Upper lobe of left lung (tissue), 4 donors: ENCODE data around the gene DSTYK.

Experiments
- POLR2A ChIP-seq, 4 donors: fragments of 450-650 bp; IDR thresholded peaks; one replicate each; pipeline ENCODE4 v1.5.1; 2016 to 2017; ENCODE audit warnings: antibody characterized with exemption in 4 of 4, mild to moderate bottlenecking in 2 of 4
- TF ChIP-seq, protein P1 (sequence below), 6 experiments: fragments of 450-650 bp in 4 of 6; fragments of 200-600 bp in 2 of 6; sonication (generic) in 2 of 6; IDR thresholded peaks; one replicate each; pipeline ENCODE4 v1.5.1; 2016 to 2019; ENCODE audit warnings: antibody characterized with exemption in 6 of 6

GRCh38 chr1:205214756-205215155 lies 3.3 kb upstream of the DSTYK start:
- TF ChIP-seq, protein P1, sequence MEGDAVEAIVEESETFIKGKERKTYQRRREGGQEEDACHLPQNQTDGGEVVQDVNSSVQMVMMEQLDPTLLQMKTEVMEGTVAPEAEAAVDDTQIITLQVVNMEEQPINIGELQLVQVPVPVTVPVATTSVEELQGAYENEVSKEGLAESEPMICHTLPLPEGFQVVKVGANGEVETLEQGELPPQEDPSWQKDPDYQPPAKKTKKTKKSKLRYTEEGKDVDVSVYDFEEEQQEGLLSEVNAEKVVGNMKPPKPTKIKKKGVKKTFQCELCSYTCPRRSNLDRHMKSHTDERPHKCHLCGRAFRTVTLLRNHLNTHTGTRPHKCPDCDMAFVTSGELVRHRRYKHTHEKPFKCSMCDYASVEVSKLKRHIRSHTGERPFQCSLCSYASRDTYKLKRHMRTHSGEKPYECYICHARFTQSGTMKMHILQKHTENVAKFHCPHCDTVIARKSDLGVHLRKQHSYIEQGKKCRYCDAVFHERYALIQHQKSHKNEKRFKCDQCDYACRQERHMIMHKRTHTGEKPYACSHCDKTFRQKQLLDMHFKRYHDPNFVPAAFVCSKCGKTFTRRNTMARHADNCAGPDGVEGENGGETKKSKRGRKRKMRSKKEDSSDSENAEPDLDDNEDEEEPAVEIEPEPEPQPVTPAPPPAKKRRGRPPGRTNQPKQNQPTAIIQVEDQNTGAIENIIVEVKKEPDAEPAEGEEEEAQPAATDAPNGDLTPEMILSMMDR (IDR thresholded peaks at IDR 0.05) = no peak
- no peak for TF ChIP-seq POLR2A (IDR thresholded peaks at IDR 0.05)
